WTC11 (cell line): ENCODE results near the gene NPFFR2. TPM values are rescaled to one million over a fixed set of nuclear protein-coding genes. Genes with fewer than 3 reads are reported as not detected.

Experiments
- ATAC-seq: fragments of 200-7000 bp; cut with Tn5 transposase; 2 replicates; pipeline ENCODE4 v1.10.0; 2021; ENCODE audit warnings: mild to moderate bottlenecking, moderate library complexity
- CTCF ChIA-PET: fragments of 300-600 bp; sonication (Branson Sonifier 250); formaldehyde crosslinking; loops from one replicate; lab custom pipeline; 2021; ENCODE audit warnings: antibody characterized with exemption; lab: Charles Lee
- POLR2A ChIA-PET: fragments of 350-600 bp; sonication (Branson Sonifier 250); formaldehyde crosslinking; loops from one replicate; lab custom pipeline; 2021; ENCODE audit warnings: antibody characterized with exemption; lab: Charles Lee
- DNase-seq: peaks from one replicate; pipeline ENCODE4 v3.0.0; 2021; ENCODE audit warnings: low spot score
- H3K27ac Mint-ChIP-seq: 2 replicates; pipeline ENCODE4 v1.8.0; 2021; ENCODE audit warnings: mixed read lengths
- H3K27me3 Mint-ChIP-seq: 2 replicates; pipeline ENCODE4 v1.8.0; 2021; ENCODE audit warnings: low read depth, mild to moderate bottlenecking, moderate library complexity, mixed read lengths
- H3K36me3 Mint-ChIP-seq: 2 replicates; pipeline ENCODE4 v1.8.0; 2021; ENCODE audit warnings: mixed read lengths
- H3K4me1 Mint-ChIP-seq: 2 replicates; pipeline ENCODE4 v1.8.0; 2022; ENCODE audit warnings: mixed read lengths
- H3K4me3 Mint-ChIP-seq: 2 replicates; pipeline ENCODE4 v1.8.0; 2021; ENCODE audit warnings: mild to moderate bottlenecking, moderate library complexity, mixed read lengths
- H3K9me3 Mint-ChIP-seq: 2 replicates; pipeline ENCODE4 v1.8.0; 2021; ENCODE audit warnings: mixed read lengths
- ATF1 ChIP-seq: sonication (generic); formaldehyde crosslinking; IDR thresholded peaks from 2 replicates; pipeline ENCODE4 v1.8.1; 2023; ENCODE audit warnings: mild to moderate bottlenecking, moderate library complexity, missing genetic modification reagents
- ATF6 ChIP-seq: sonication (generic); formaldehyde crosslinking; IDR thresholded peaks from 2 replicates; pipeline ENCODE4 v1.8.1; 2023; ENCODE audit warnings: mild to moderate bottlenecking, missing genetic modification reagents
- CTCF ChIP-seq: fragments of 200-600 bp; IDR thresholded peaks from 2 replicates; pipeline ENCODE4 v1.8.0; 2022; ENCODE audit warnings: antibody characterized with exemption
- ERG ChIP-seq: fragments of 250-450 bp; sonication (Bioruptor Pico); IDR thresholded peaks from 2 replicates; pipeline ENCODE4 v1.8.0; 2021; ENCODE audit warnings: mild to moderate bottlenecking
- FOXJ3 ChIP-seq: sonication (generic); formaldehyde crosslinking; IDR thresholded peaks from 2 replicates; pipeline ENCODE4 v1.9.0; 2021; ENCODE audit warnings: missing genetic modification reagents, mild to moderate bottlenecking, borderline replicate concordance
- FOXP4 ChIP-seq: sonication (generic); formaldehyde crosslinking; IDR thresholded peaks from 2 replicates; pipeline ENCODE4 v1.8.0; 2022; ENCODE audit warnings: mild to moderate bottlenecking, missing genetic modification reagents
- IRF2 ChIP-seq: sonication (generic); formaldehyde crosslinking; IDR thresholded peaks from 2 replicates; pipeline ENCODE4 v1.8.0; 2022; ENCODE audit warnings: low read depth, missing genetic modification reagents, borderline replicate concordance
- JUN ChIP-seq: sonication (generic); formaldehyde crosslinking; IDR thresholded peaks from 2 replicates; pipeline ENCODE4 v1.8.0; 2023; ENCODE audit warnings: mild to moderate bottlenecking, missing genetic modification reagents
- MAX ChIP-seq: sonication (generic); formaldehyde crosslinking; IDR thresholded peaks from 2 replicates; pipeline ENCODE4 v1.8.0; 2022; ENCODE audit warnings: mild to moderate bottlenecking, missing genetic modification reagents
- NFATC4 ChIP-seq: fragments of 250-450 bp; sonication (Bioruptor Pico); IDR thresholded peaks from 2 replicates; pipeline ENCODE4 v1.9.0; 2021; ENCODE audit warnings: mild to moderate bottlenecking
- NFYB ChIP-seq: sonication (generic); formaldehyde crosslinking; conservative IDR thresholded peaks from 2 replicates; pipeline ENCODE4 v1.8.0; 2022; ENCODE audit warnings: low read depth, missing genetic modification reagents
- NR3C1 ChIP-seq: sonication (generic); formaldehyde crosslinking; conservative IDR thresholded peaks from 2 replicates; pipeline ENCODE4 v1.8.1; 2023; ENCODE audit warnings: low read depth, mild to moderate bottlenecking, missing genetic modification reagents
- OVOL2 ChIP-seq: fragments of 250-450 bp; sonication (Bioruptor Pico); IDR thresholded peaks from 2 replicates; pipeline ENCODE4 v1.9.0; 2021; ENCODE audit warnings: mild to moderate bottlenecking, borderline replicate concordance
- PRDM15 ChIP-seq: sonication (generic); formaldehyde crosslinking; IDR thresholded peaks from 2 replicates; pipeline ENCODE4 v1.8.0; 2022; ENCODE audit warnings: missing genetic modification reagents
- RORB ChIP-seq: fragments of 250-450 bp; sonication (Bioruptor Pico); IDR thresholded peaks from 2 replicates; pipeline ENCODE4 v1.9.0; 2021; ENCODE audit warnings: mild to moderate bottlenecking
- TEAD4 ChIP-seq: sonication (generic); formaldehyde crosslinking; IDR thresholded peaks from 2 replicates; pipeline ENCODE4 v1.8.0; 2022; ENCODE audit warnings: mild to moderate bottlenecking, missing genetic modification reagents
- TP53 ChIP-seq: sonication (generic); formaldehyde crosslinking; IDR thresholded peaks from 2 replicates; pipeline ENCODE4 v1.8.1; 2023; ENCODE audit warnings: mild to moderate bottlenecking, missing genetic modification reagents
- USF1 ChIP-seq: sonication (generic); formaldehyde crosslinking; IDR thresholded peaks from 2 replicates; pipeline ENCODE4 v1.8.0; 2022; ENCODE audit warnings: mild to moderate bottlenecking, missing genetic modification reagents
- ZNF121 ChIP-seq: sonication (generic); formaldehyde crosslinking; IDR thresholded peaks from 2 replicates; pipeline ENCODE4 v1.8.0; 2023; ENCODE audit warnings: missing genetic modification reagents
- ZNF219 ChIP-seq: sonication (generic); formaldehyde crosslinking; IDR thresholded peaks from 2 replicates; pipeline ENCODE4 v1.8.0; 2023; ENCODE audit warnings: missing genetic modification reagents, mild to moderate bottlenecking, borderline replicate concordance
- ZNF416 ChIP-seq: fragments of 250-450 bp; sonication (Bioruptor Pico); IDR thresholded peaks from 2 replicates; pipeline ENCODE4 v1.9.0; 2021; ENCODE audit warnings: mild to moderate bottlenecking, inconsistent platforms
- ZNF512 ChIP-seq: sonication (generic); formaldehyde crosslinking; IDR thresholded peaks from 2 replicates; pipeline ENCODE4 v1.8.1; 2022; ENCODE audit warnings: missing genetic modification reagents, borderline replicate concordance
- total RNA-seq: library from RNA; stranded (reverse); gene quantifications from 3 replicates; pipeline ENCODE4 v1.2.3, GENCODE V29; 2021

NPFFR2 gene
- total RNA-seq, 1 experiment from 2014 or later = 3.0 TPM

- Mint-ChIP-seq H3K9me3 (no peaks in the 10 kb centered on the region), H3K4me3 (no peak overlapping the region), H3K36me3 (no peaks in the 10 kb centered on the region), H3K4me1 (no peaks in the 10 kb centered on the region), H3K27me3 (no peaks in the 10 kb centered on the region), H3K27ac (no peak overlapping the region; the same call in 1 of the 2 replicates)
- ChIA-PET CTCF (no interaction called here), POLR2A (no interaction called here)
- ATAC-seq (no peak), DNase-seq (no peak)
- TF ChIP-seq ATF6 (CRISPR knock-in tag) (no peak), CTCF (no peak), FOXP4 (no peak), MAX (no peak), IRF2 (CRISPR knock-in tag) (no peak), ZNF416 (CRISPR knock-in tag) (no peak), NFATC4 (CRISPR knock-in tag) (no peak), FOXJ3 (CRISPR knock-in tag) (no peak)
Observed at GRCh38 chr4:72077346-72077745, 45.5 kb downstream of the NPFFR2 start.

GRCh38 chr4:72084587-72085011, 52.8 kb downstream of the NPFFR2 start:
- Mint-ChIP-seq H3K36me3 (peaks cover 3% of the 10 kb centered on the region), H3K4me3 (no peak overlapping the region), H3K27me3 (no peaks in the 10 kb centered on the region), H3K4me1 (peaks cover 22% of the 10 kb centered on the region), H3K9me3 (peaks cover 7% of the 10 kb centered on the region), H3K27ac (no peak overlapping the region)
- ChIA-PET POLR2A (no interaction called here), CTCF (no interaction called here)
- ATAC-seq (no peak), DNase-seq (no peak)
- no peak for TF ChIP-seq ERG (CRISPR knock-in tag)
- TF ChIP-seq RORB (CRISPR knock-in tag) = no peak
- TF ChIP-seq ATF1 = no peak
- no peak for TF ChIP-seq JUN (CRISPR knock-in tag)
- TF ChIP-seq NR3C1 (CRISPR knock-in tag) = no peak
- no peak for TF ChIP-seq TEAD4 (CRISPR knock-in tag)
- TF ChIP-seq ZNF121 (CRISPR knock-in tag) = no peak
- TF ChIP-seq ZNF512 = no peak
- TF ChIP-seq TP53 (CRISPR knock-in tag) = no peak
- no peak for TF ChIP-seq USF1 (CRISPR knock-in tag)
- no peak for TF ChIP-seq ZNF219
- TF ChIP-seq MAX = no peak
- TF ChIP-seq PRDM15 (CRISPR knock-in tag) = no peak
- TF ChIP-seq FOXJ3 (CRISPR knock-in tag) = no peak
- no peak for TF ChIP-seq OVOL2 (CRISPR knock-in tag)
- no peak for TF ChIP-seq NFYB (CRISPR knock-in tag)
